Cardiac fibroblast (primary cell): ENCODE data around the gene NOLC1.
A peak's percentile ranks its signal among the peaks of the same experiment; 100 is the strongest.
"Not testable (repeated sequence)": the region's sequence is repeated elsewhere in the genome, so short reads cannot be mapped to it uniquely, and the experiment has no call there.

Source experiments
- DNase-seq, 2 donors: peaks; one replicate each; pipeline versions ENCODE4 v3.0.0 to v3.0.0-alpha.2; 2010; ENCODE audit warnings: low read depth in 2 of 2
- H3K4me3 ChIP-seq, 2 donors: replicated peaks in 1 of 2; 1 replicate in 1 of 2; 2 replicates in 1 of 2; pipeline ENCODE4 v1.5.1; 2011; ENCODE audit warnings: low read depth in 2 of 2, low read length in 2 of 2, mild to moderate bottlenecking in 2 of 2, moderate library complexity in 1 of 2
- CTCF ChIP-seq: IDR thresholded peaks from one replicate; pipeline ENCODE4 v1.5.1; 2011; ENCODE audit warnings: low read depth, mild to moderate bottlenecking, low read length, inconsistent platforms

The NOLC1 gene

GRCh38 chr10:102175415-102175814 lies 23.2 kb downstream of the NOLC1 start:
- no peak for TF ChIP-seq CTCF
- DNase-seq, result peak; percentile 28 to 58
- H3K4me3 ChIP-seq, result no peak overlapping the region

- no peak overlapping the region for H3K4me3 ChIP-seq
- no peak for TF ChIP-seq CTCF
- DNase-seq, result no peak
These were observed 32.4 kb downstream of the NOLC1 start for GRCh38 chr10:102184606-102185005.

GRCh38 chr10:102185272-102185671 lies 33.1 kb downstream of the NOLC1 start:
- DNase-seq, result no peak
- no peak overlapping the region for H3K4me3 ChIP-seq
- TF ChIP-seq CTCF, result no peak

GRCh38 chr10:102185811-102186527 lies 33.8 kb downstream of the NOLC1 start:
- TF ChIP-seq CTCF, result no peak
- DNase-seq, result peak; percentile 48 to 65
- H3K4me3 ChIP-seq, result no peak overlapping the region

GRCh38 chr10:102188298-102188940 lies 36.2 kb downstream of the NOLC1 start:
- H3K4me3 ChIP-seq, result no peak overlapping the region
- DNase-seq, result no peak
- TF ChIP-seq CTCF, result no peak

GRCh38 chr10:102188941-102189898 lies 37.0 kb downstream of the NOLC1 start:
- DNase-seq, H3K4me3 ChIP-seq: not testable (repeated sequence)

- no peak overlapping the region for H3K4me3 ChIP-seq
- DNase-seq, result no peak
- TF ChIP-seq CTCF, result no peak
These were observed 39.8 kb downstream of the NOLC1 start for GRCh38 chr10:102191956-102192355.
